ENCODE data around the gene ATP13A4.

- TF ChIP-seq CTCF (IDR thresholded peaks at IDR 0.05): no peak
- no peak for TF ChIP-seq EZH2 (IDR thresholded peaks at IDR 0.05; ENCODE audit: borderline replicate concordance, insufficient read depth, low read depth, low read length, poor library complexity, severe bottlenecking)
Measured at GRCh38 chr3:193499801-193500485, 54.8 kb downstream of the ATP13A4 start.
